SK-N-SH treated with all-trans-retinoic acid at 6 μM for 48 hours (cell line): ENCODE measurements around the gene PCMT1.
A peak's percentile ranks its signal among the peaks of the same experiment; 100 is the strongest.
"Not testable (repeated sequence)": the region's sequence is repeated elsewhere in the genome, so short reads cannot be mapped to it uniquely, and the experiment has no call there.

ENCODE experiments used
- ATAC-seq: fragments of 200-7000 bp; cut with Tn5 transposase; 3 replicates; pipeline ENCODE4 v1.9.1; 2020; ENCODE audit warnings: mild to moderate bottlenecking, moderate library complexity
- ARNTL ChIP-seq: fragments of 450-650 bp; formaldehyde crosslinking; IDR thresholded peaks from 2 replicates; pipeline ENCODE4 v1.5.0; 2020; ENCODE audit warnings: low read depth, mild to moderate bottlenecking, moderate library complexity, borderline replicate concordance
- BACH2 ChIP-seq: fragments of 250-450 bp; sonication (Bioruptor Pico); IDR thresholded peaks from 2 replicates; pipeline ENCODE4 v1.9.0; 2021; ENCODE audit warnings: mild to moderate bottlenecking, borderline replicate concordance
- CSDC2 ChIP-seq: fragments of 250-450 bp; sonication (Bioruptor Pico); IDR thresholded peaks from 2 replicates; pipeline ENCODE4 v1.5.0; 2020; ENCODE audit warnings: mild to moderate bottlenecking, moderate library complexity
- ESRRG ChIP-seq: fragments of 250-450 bp; sonication (Bioruptor Pico); IDR thresholded peaks from 2 replicates; pipeline ENCODE4 v1.6.1; 2021; ENCODE audit warnings: mild to moderate bottlenecking
- GLIS3 ChIP-seq: fragments of 250-450 bp; sonication (Bioruptor Pico); IDR thresholded peaks from 2 replicates; pipeline ENCODE4 v1.5.0; 2020; ENCODE audit warnings: mild to moderate bottlenecking, moderate library complexity
- ISL1 ChIP-seq: fragments of 250-450 bp; sonication (Bioruptor Pico); IDR thresholded peaks from 2 replicates; pipeline ENCODE4 v2.1.2; 2022; ENCODE audit warnings: mild to moderate bottlenecking, moderate library complexity
- RARB ChIP-seq: fragments of 250-450 bp; sonication (Bioruptor Pico); IDR thresholded peaks from 2 replicates; pipeline ENCODE4 v1.8.0; 2021; ENCODE audit warnings: mild to moderate bottlenecking, moderate library complexity
- SNAI2 ChIP-seq: fragments of 250-450 bp; sonication (Bioruptor Pico); IDR thresholded peaks from 2 replicates; pipeline ENCODE4 v1.5.0; 2020; ENCODE audit warnings: mild to moderate bottlenecking, moderate library complexity
- TCF4 ChIP-seq: fragments of 250-450 bp; sonication (Bioruptor Pico); IDR thresholded peaks from 2 replicates; pipeline ENCODE4 v1.8.0; 2021; ENCODE audit warnings: mild to moderate bottlenecking, moderate library complexity, borderline replicate concordance
- TOX ChIP-seq: fragments of 250-450 bp; sonication (Bioruptor Pico); IDR thresholded peaks from 2 replicates; pipeline ENCODE4 v1.8.0; 2021; ENCODE audit warnings: mild to moderate bottlenecking, moderate library complexity, borderline replicate concordance
- TSHZ2 ChIP-seq: fragments of 250-450 bp; sonication (Bioruptor Pico); IDR thresholded peaks from 2 replicates; pipeline ENCODE4 v1.5.0; 2020; ENCODE audit warnings: mild to moderate bottlenecking, moderate library complexity
- ZC3H10 ChIP-seq: fragments of 250-450 bp; sonication (Bioruptor Pico); IDR thresholded peaks from 2 replicates; pipeline ENCODE4 v1.5.1; 2021; ENCODE audit warnings: mild to moderate bottlenecking, moderate library complexity
- ZFP3 ChIP-seq: fragments of 250-450 bp; sonication (Bioruptor Pico); IDR thresholded peaks from 2 replicates; pipeline ENCODE4 v1.5.0; 2020; ENCODE audit warnings: mild to moderate bottlenecking, moderate library complexity
- ZNF565 ChIP-seq: fragments of 450-650 bp; formaldehyde crosslinking; conservative IDR thresholded peaks from 2 replicates; pipeline ENCODE4 v1.5.0; 2020; ENCODE audit warnings: low read depth, mild to moderate bottlenecking, moderate library complexity
- ZNF70 ChIP-seq: fragments of 450-650 bp; formaldehyde crosslinking; IDR thresholded peaks from 2 replicates; pipeline ENCODE4 v1.5.0; 2020; ENCODE audit warnings: mild to moderate bottlenecking, moderate library complexity
- ZNF8 ChIP-seq: fragments of 450-650 bp; formaldehyde crosslinking; IDR thresholded peaks from 2 replicates; pipeline ENCODE4 v1.5.0; 2020; ENCODE audit warnings: mild to moderate bottlenecking, moderate library complexity
- TF ChIP-seq, protein P1 (sequence below): fragments of 250-450 bp; sonication (Bioruptor Pico); IDR thresholded peaks from 2 replicates; pipeline ENCODE4 v1.8.0; 2021; ENCODE audit warnings: low read depth, mild to moderate bottlenecking, moderate library complexity, borderline replicate concordance

The PCMT1 gene

DNA sequence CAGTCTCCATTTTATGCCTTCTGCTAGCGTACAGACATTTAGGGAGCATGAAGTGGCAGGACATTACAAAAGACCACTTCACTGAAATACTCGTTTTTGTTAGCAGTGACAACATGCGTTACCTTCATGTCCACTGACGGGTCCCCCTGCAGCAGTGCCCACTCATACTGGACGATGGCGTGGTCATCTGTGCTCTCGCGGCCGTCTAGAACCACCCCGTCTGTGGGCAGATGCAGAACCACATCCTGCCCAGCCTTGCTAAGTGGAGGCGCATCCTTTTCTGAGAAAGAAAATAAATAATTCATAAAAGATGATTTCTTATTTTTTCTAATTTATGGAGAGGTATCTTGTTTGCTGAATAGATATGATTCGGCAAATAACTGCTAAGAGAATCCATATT lies 103.3 kb downstream of the PCMT1 start:
- ATAC-seq = no peak
- TF ChIP-seq ZC3H10 (CRISPR knock-in tag) (no peak), ISL1 (no peak), TOX (CRISPR knock-in tag) (no peak), ZFP3 (CRISPR knock-in tag) (no peak), RARB (CRISPR knock-in tag) (no peak), TSHZ2 (CRISPR knock-in tag) (no peak), ARNTL (no peak), ZNF8 (CRISPR knock-in tag) (no peak), CSDC2 (no peak), ZNF565 (CRISPR knock-in tag) (no peak)
- TF ChIP-seq, protein P1, sequence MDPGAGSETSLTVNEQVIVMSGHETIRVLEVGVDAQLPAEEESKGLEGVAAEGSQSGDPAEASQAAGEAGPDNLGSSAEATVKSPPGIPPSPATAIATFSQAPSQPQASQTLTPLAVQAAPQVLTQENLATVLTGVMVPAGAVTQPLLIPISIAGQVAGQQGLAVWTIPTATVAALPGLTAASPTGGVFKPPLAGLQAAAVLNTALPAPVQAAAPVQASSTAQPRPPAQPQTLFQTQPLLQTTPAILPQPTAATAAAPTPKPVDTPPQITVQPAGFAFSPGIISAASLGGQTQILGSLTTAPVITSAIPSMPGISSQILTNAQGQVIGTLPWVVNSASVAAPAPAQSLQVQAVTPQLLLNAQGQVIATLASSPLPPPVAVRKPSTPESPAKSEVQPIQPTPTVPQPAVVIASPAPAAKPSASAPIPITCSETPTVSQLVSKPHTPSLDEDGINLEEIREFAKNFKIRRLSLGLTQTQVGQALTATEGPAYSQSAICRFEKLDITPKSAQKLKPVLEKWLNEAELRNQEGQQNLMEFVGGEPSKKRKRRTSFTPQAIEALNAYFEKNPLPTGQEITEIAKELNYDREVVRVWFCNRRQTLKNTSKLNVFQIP (CRISPR knock-in tag) = no peak
- TF ChIP-seq, all 23 proteins: peak for 0

GRCh38 chr6:149854017-149854416 lies 104.5 kb downstream of the PCMT1 start:
- ATAC-seq = not testable (repeated sequence)

DNA sequence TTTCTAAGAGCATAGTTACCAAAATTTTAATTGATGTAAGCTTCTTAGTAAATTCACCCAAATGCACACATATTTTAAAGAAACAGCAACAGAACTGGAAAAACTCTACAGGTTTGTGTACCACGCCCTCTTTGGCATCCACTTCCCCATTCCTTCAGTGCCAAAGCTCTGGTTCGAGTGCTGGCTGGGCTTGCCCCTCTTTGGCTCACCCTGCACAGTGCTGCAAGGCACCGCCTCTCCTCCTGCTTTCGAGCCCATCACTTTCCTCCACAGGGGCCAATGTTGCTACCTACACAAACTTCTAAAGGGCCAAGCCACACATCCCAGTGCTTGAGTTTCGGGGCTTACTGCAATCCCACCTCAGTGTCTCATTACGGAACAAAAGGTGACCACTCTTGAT lies 105.0 kb downstream of the PCMT1 start:
- no peak for TF ChIP-seq TOX (CRISPR knock-in tag)
- TF ChIP-seq ZNF70 = no peak
- ATAC-seq = peak; percentile 61

- peak; percentile 81 for ATAC-seq
- peak; percentile 81 for TF ChIP-seq ISL1
- no peak for TF ChIP-seq ZFP3 (CRISPR knock-in tag)
- TF ChIP-seq, all 23 proteins: peak for 1
These were observed 105.6 kb downstream of the PCMT1 start for GRCh38 chr6:149855040-149855654.

GRCh38 chr6:149855741-149856140 lies 106.2 kb downstream of the PCMT1 start:
- TF ChIP-seq ARNTL = no peak
- no peak for TF ChIP-seq BACH2 (CRISPR knock-in tag)
- TF ChIP-seq ZNF8 (CRISPR knock-in tag) = no peak
- TF ChIP-seq ISL1 = no peak
- TF ChIP-seq GLIS3 = no peak
- TF ChIP-seq, protein P1 (CRISPR knock-in tag) = no peak
- TF ChIP-seq CSDC2 = no peak
- no peak for TF ChIP-seq ZFP3 (CRISPR knock-in tag)
- no peak for TF ChIP-seq ZNF70
- no peak for TF ChIP-seq ESRRG (CRISPR knock-in tag)
- no peak for TF ChIP-seq TSHZ2 (CRISPR knock-in tag)
- TF ChIP-seq TCF4 (CRISPR knock-in tag) = no peak
- no peak for TF ChIP-seq SNAI2
- ATAC-seq = peak; percentile 8; the same call in 2 of the 3 replicates
